CD14-positive monocyte (primary cell): ENCODE data around the gene FABP7. TPM values are rescaled to one million over a fixed set of nuclear protein-coding genes. Genes with fewer than 3 reads are reported as not detected.

Source experiments
- DNase-seq, 3 donors: peaks; one replicate each; pipeline ENCODE4 v3.0.0-alpha.2; 2011 to 2022
- H2AFZ ChIP-seq: 2 replicates; pipeline ENCODE4 v1.6.0; 2012; ENCODE audit warnings: mild to moderate bottlenecking, low read depth, low read length, inconsistent platforms; ENCODE audit not compliant: insufficient read depth, poor library complexity, severe bottlenecking
- H3K27ac ChIP-seq, 2 donors: 1 replicate in 1 of 2; 2 replicates in 1 of 2; pipeline ENCODE4 v1.5.1; 2012 to 2013; ENCODE audit warnings: low read length in 2 of 2, control low read depth in 1 of 2, inconsistent platforms in 1 of 2, low read depth in 1 of 2, mild to moderate bottlenecking in 1 of 2
- H3K27me3 ChIP-seq, 2 donors: one replicate each; pipeline versions ENCODE4 v1.6.0 to v1.6.1; 2011 to 2013; ENCODE audit warnings: low read length in 2 of 2; ENCODE audit not compliant: control insufficient read depth in 2 of 2, insufficient read depth in 2 of 2
- H3K36me3 ChIP-seq, 2 donors: replicated peaks in 1 of 2; 1 replicate in 1 of 2; 2 replicates in 1 of 2; pipeline versions ENCODE4 v1.5.1 to v1.6.1; 2012 to 2013; ENCODE audit warnings: low read length in 2 of 2, control low read depth in 1 of 2, inconsistent platforms in 1 of 2, mild to moderate bottlenecking in 1 of 2; ENCODE audit not compliant: insufficient read depth in 2 of 2, control insufficient read depth in 1 of 2
- H3K4me1 ChIP-seq, 2 donors: 1 replicate in 1 of 2; 2 replicates in 1 of 2; pipeline versions ENCODE4 v1.5.1 to v1.6.1; 2012 to 2013; ENCODE audit warnings: low read length in 2 of 2, control low read depth in 1 of 2, inconsistent platforms in 1 of 2, mild to moderate bottlenecking in 1 of 2, moderate library complexity in 1 of 2; ENCODE audit not compliant: insufficient read depth in 2 of 2, control insufficient read depth in 1 of 2
- H3K4me2 ChIP-seq: replicated peaks from 2 replicates; pipeline ENCODE3; 2012; ENCODE audit warnings: low read length, moderate library complexity, mild to moderate bottlenecking; ENCODE audit not compliant: poor library complexity, severe bottlenecking; ENCODE audit errors: extremely low read depth
- H3K4me3 ChIP-seq, 3 experiments: fragments of 200-600 bp in 1 of 3; sonication (generic) in 1 of 3; replicated peaks in 1 of 3; 1 replicate in 2 of 3; 2 replicates in 1 of 3; pipeline ENCODE4 v1.5.1; 2011 to 2013; ENCODE audit warnings: low read length in 3 of 3, mild to moderate bottlenecking in 3 of 3, control low read depth in 2 of 3, low read depth in 2 of 3, inconsistent platforms in 1 of 3, moderate library complexity in 1 of 3
- H3K79me2 ChIP-seq: 2 replicates; pipeline ENCODE4 v1.6.0; 2012; ENCODE audit warnings: mild to moderate bottlenecking, control low read depth, inconsistent platforms, low read length, moderate library complexity; ENCODE audit not compliant: insufficient read depth
- H3K9ac ChIP-seq: 2 replicates; pipeline ENCODE4 v1.6.0; 2017; ENCODE audit warnings: low read length, mild to moderate bottlenecking; ENCODE audit not compliant: insufficient read depth, poor library complexity, severe bottlenecking
- H3K9me3 ChIP-seq, 2 donors: replicated peaks in 1 of 2; 1 replicate in 1 of 2; 2 replicates in 1 of 2; pipeline versions ENCODE4 v1.5.1 to v1.6.1; 2012 to 2013; ENCODE audit warnings: low read length in 2 of 2, control low read depth in 1 of 2; ENCODE audit not compliant: control insufficient read depth in 1 of 2, insufficient read depth in 1 of 2
- H4K20me1 ChIP-seq: 2 replicates; pipeline ENCODE4 v1.6.0; 2012; ENCODE audit warnings: mild to moderate bottlenecking, low read length, control low read depth, moderate library complexity; ENCODE audit not compliant: insufficient read depth
- H3K27ac Mint-ChIP-seq, 7 donors: one replicate each; pipeline ENCODE4 v1.8.0; 2020; ENCODE audit warnings: mild to moderate bottlenecking in 7 of 7, mixed read lengths in 7 of 7, moderate library complexity in 6 of 7, inconsistent platforms in 2 of 7
- H3K27me3 Mint-ChIP-seq, 3 donors: one replicate each; pipeline ENCODE4 v1.8.0; 2021 to 2022; ENCODE audit warnings: low read depth in 3 of 3, mild to moderate bottlenecking in 3 of 3, mixed read lengths in 3 of 3, moderate library complexity in 3 of 3, inconsistent platforms in 1 of 3
- H3K36me3 Mint-ChIP-seq, 2 donors: one replicate each; pipeline ENCODE4 v1.8.0; 2020; ENCODE audit warnings: mixed read lengths in 2 of 2, inconsistent platforms in 1 of 2, mild to moderate bottlenecking in 1 of 2
- H3K4me1 Mint-ChIP-seq: one replicate; pipeline ENCODE4 v1.8.0; 2020; ENCODE audit warnings: mild to moderate bottlenecking, mixed read lengths
- H3K4me3 Mint-ChIP-seq, 2 donors: one replicate each; pipeline ENCODE4 v1.8.0; 2020; ENCODE audit warnings: mild to moderate bottlenecking in 2 of 2, mixed read lengths in 2 of 2, moderate library complexity in 1 of 2
- H3K9me3 Mint-ChIP-seq, 7 donors: one replicate each; pipeline ENCODE4 v1.8.0; 2020 to 2022; ENCODE audit warnings: mixed read lengths in 7 of 7, mild to moderate bottlenecking in 6 of 7, moderate library complexity in 6 of 7, inconsistent platforms in 2 of 7
- CTCF ChIP-seq: fragments of 200-600 bp; IDR thresholded peaks from one replicate; pipeline ENCODE4 v1.8.0; 2022; ENCODE audit warnings: antibody characterized with exemption, mild to moderate bottlenecking
- WGBS: methylation state at CpG from one replicate; pipeline ENCODE4 v1.1.5; 2013; ENCODE audit warnings: missing lambda C conversion rate; ENCODE audit not compliant: insufficient coverage; 5-methylcytosine and 5-hydroxymethylcytosine counted together
- intact Hi-C, 2 donors: fragments of 100-400 bp; cut with micrococcal nuclease; formaldehyde crosslinking; loops; one replicate each; pipeline versions ENCODE4 v1.15.0 to v1.15.1; 2023
- polyA plus RNA-seq, 3 donors: library from polyadenylated mRNA; depleted of rRNA in 1 of 3; unstranded in 2 of 3; stranded (reverse) in 1 of 3; fragments of 300-500 nt in 2 of 3; fragments of >200 nt in 1 of 3; fragmentation: Illumina TruSeq in 2 of 3; gene quantifications; 1 replicate in 2 of 3; 2 replicates in 1 of 3; pipeline ENCODE4 v1.2.3, GENCODE V29; 2012 to 2021

Gene FABP7
- polyA plus RNA-seq, 3 donors: not detected

- no peak for DNase-seq
- H3K4me1 ChIP-seq: no peaks in the 10 kb centered on the region
- intact Hi-C loops: no loop called here
- H3K9me3 ChIP-seq: no peaks in the 10 kb centered on the region
- Mint-ChIP-seq H3K27me3 (peaks cover 6 to 8% (median 6%) of the 10 kb centered on the region in 3 donors), H3K36me3 (peaks cover 43 to 64% of the 10 kb centered on the region in 2 donors), H3K27ac (no peak overlapping the region), H3K4me1 (no peaks in the 10 kb centered on the region), H3K9me3 (peaks cover 0 to 3% (median 0%) of the 10 kb centered on the region in 7 donors), H3K4me3 (no peak overlapping the region)
- H3K36me3 ChIP-seq: peaks cover 40 to 61% of the 10 kb centered on the region in 2 donors
- H2AFZ ChIP-seq: no peak overlapping the region
- no peak for TF ChIP-seq CTCF
- no peaks in the 10 kb centered on the region for H3K27me3 ChIP-seq
- no peak overlapping the region for H3K4me3 ChIP-seq
- no peak overlapping the region for H3K9ac ChIP-seq
- no peaks in the 10 kb centered on the region for H3K79me2 ChIP-seq
- H4K20me1 ChIP-seq: no peaks in the 10 kb centered on the region
- 100% methylated on average over 1 of the region's 2 CpGs for WGBS
- H3K4me2 ChIP-seq: no peak overlapping the region
- H3K27ac ChIP-seq: no peak overlapping the region
These were observed 30.2 kb downstream of the FABP7 start for GRCh38 chr6:122809691-122810090.

GRCh38 chr6:122810189-122810588 is 30.7 kb downstream of the FABP7 start:
- Histone ChIP-seq H3K27me3 (no peaks in the 10 kb centered on the region), H3K9ac (no peak overlapping the region), H2AFZ (no peak overlapping the region), H4K20me1 (no peaks in the 10 kb centered on the region), H3K9me3 (no peaks in the 10 kb centered on the region), H3K36me3 (peaks cover 35 to 56% of the 10 kb centered on the region in 2 donors), H3K27ac (no peak overlapping the region), H3K4me2 (no peak overlapping the region), H3K4me1 (no peaks in the 10 kb centered on the region), H3K79me2 (no peaks in the 10 kb centered on the region), H3K4me3 (no peak overlapping the region)
- peaks cover 38 to 59% of the 10 kb centered on the region in 2 donors for H3K36me3 Mint-ChIP-seq
- DNase-seq: no peak
- no peak overlapping the region for H3K27ac Mint-ChIP-seq
- no peak for TF ChIP-seq CTCF
- intact Hi-C loops: no loop called here
- peaks cover 6 to 9% (median 6%) of the 10 kb centered on the region in 3 donors for H3K27me3 Mint-ChIP-seq
- peaks cover 0 to 3% (median 0%) of the 10 kb centered on the region in 7 donors for H3K9me3 Mint-ChIP-seq
- no peaks in the 10 kb centered on the region for H3K4me1 Mint-ChIP-seq
- no peak overlapping the region for H3K4me3 Mint-ChIP-seq
- no CpG with 5 or more reads among the region's 1 CpG for WGBS
